Measurements from ENCODE around the gene HERC2.

Gene HERC2

GRCh38 chr15:28113394-28114113, 208.4 kb downstream of the HERC2 start:
- TF ChIP-seq CTCF (IDR thresholded peaks at IDR 0.05), result no peak

GRCh38 chr15:28112962-28113361, 209.0 kb downstream of the HERC2 start:
- Histone ChIP-seq H3K27ac (no peak overlapping the region), H3K4me3 (no peak overlapping the region)
- no peak for TF ChIP-seq CTCF (IDR thresholded peaks at IDR 0.05)
- no peak for DNase-seq (ENCODE audit: low spot score)

More at GRCh38 chr15:28113394-28114113, 208.4 kb downstream of the HERC2 start:
- no peak for DNase-seq (ENCODE audit: low spot score)
- H3K4me3 ChIP-seq, result no peak overlapping the region
- no peak overlapping the region for H3K27ac ChIP-seq

GRCh38 chr15:28112101-28112760, 209.7 kb downstream of the HERC2 start:
- Histone ChIP-seq H3K27ac (no peak overlapping the region), H3K4me3 (no peak overlapping the region)
- no peak for TF ChIP-seq CTCF (IDR thresholded peaks at IDR 0.05)
- DNase-seq (ENCODE audit: low spot score), result no peak

GRCh38 chr15:28111543-28111942, 210.4 kb downstream of the HERC2 start:
- TF ChIP-seq CTCF (IDR thresholded peaks at IDR 0.05), result no peak

GRCh38 chr15:28110481-28110881, 211.5 kb downstream of the HERC2 start:
- DNase-seq (ENCODE audit: low spot score), result no peak
- TF ChIP-seq CTCF (IDR thresholded peaks at IDR 0.05), result no peak
- peak overlapping the region; percentile 73 to 91 for H3K27ac ChIP-seq
- H3K4me3 ChIP-seq, result peak overlapping the region; percentile 38

More at GRCh38 chr15:28111543-28111942, 210.4 kb downstream of the HERC2 start:
- Histone ChIP-seq H3K4me3 (no peak overlapping the region), H3K27ac (no peak overlapping the region)
- DNase-seq (ENCODE audit: low spot score), result no peak

GRCh38 chr15:28109626-28110455, 212.1 kb downstream of the HERC2 start:
- DNase-seq (ENCODE audit: low spot score), result peak; percentile 60
- TF ChIP-seq CTCF (IDR thresholded peaks at IDR 0.05), result no peak
- Histone ChIP-seq H3K27ac (peak overlapping the region; percentile 73 to 91), H3K4me3 (peak overlapping the region; percentile 38)

Data from coronary artery (tissue), 2 donors.